ENCODE measurements around the gene VWA3B. TPM values are rescaled to one million over a fixed set of nuclear protein-coding genes. Genes with fewer than 3 reads are reported as not detected.

The VWA3B gene
- polyA plus RNA-seq, 1 donor (not counting 4 experiments of a cell fraction or from before 2014, with no cell fraction given), result not detected

DNA sequence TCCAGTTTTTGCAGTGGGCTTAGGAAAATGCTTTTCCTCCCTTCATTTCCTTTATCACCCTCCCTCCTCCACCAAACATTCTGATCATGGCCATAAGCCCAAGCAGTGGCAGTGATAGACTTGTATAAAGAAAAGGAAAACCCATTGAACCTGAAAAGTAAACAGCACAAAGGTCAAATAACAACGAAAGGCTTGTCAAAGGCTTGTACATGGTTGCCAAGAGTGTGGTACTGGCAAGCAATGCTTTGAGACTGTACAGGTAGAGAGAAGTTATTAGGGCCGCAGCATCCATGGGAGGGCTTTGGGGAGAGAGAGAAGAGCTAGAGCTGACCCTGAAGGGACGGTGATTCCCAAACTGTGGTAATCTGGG lies 2.1 kb upstream of the VWA3B start:
- DNase-seq (ENCODE audit: low read depth, low spot score) (no peak), FAIRE-seq (no peak)
- peaks cover 3% of the 10 kb centered on the region for H3K4me1 ChIP-seq (ENCODE audit: control insufficient read depth, extremely low read depth, insufficient read depth, low read length)
- H3K9me1 ChIP-seq (ENCODE audit: control insufficient read depth, extremely low read depth, insufficient read depth, low read length), result no peaks in the 10 kb centered on the region
- no peak overlapping the region for H3K4me3 ChIP-seq (ENCODE audit: control insufficient read depth in 2 of 3, extremely low read depth in 1 of 3, insufficient read depth in 2 of 3, low read depth in 1 of 3, low read length in 3 of 3)
- no peak for TF ChIP-seq EZH2 (IDR thresholded peaks at IDR 0.05; ENCODE audit: low read length)
- no peak for TF ChIP-seq CTCF (optimal IDR thresholded peaks at IDR 0.05 in 1 of 3, IDR thresholded peaks at IDR 0.05 in 1 of 3, conservative IDR thresholded peaks at IDR 0.05 in 1 of 3; ENCODE audit: extremely low read depth in 1 of 3, insufficient read depth in 2 of 3, low read length in 3 of 3)
- peaks cover 12% of the 10 kb centered on the region for H3K27me3 ChIP-seq (ENCODE audit: control insufficient read depth, extremely low read depth, insufficient read depth, low read length)
- no peaks in the 10 kb centered on the region for H3K36me3 ChIP-seq (ENCODE audit: control insufficient read depth in 2 of 2, extremely low read depth in 1 of 2, insufficient read depth in 2 of 2, low read length in 2 of 2)
- no peaks in the 10 kb centered on the region for H4K20me1 ChIP-seq (ENCODE audit: control insufficient read depth, extremely low read depth, insufficient read depth, low read length)
- no peak overlapping the region for H3K4me2 ChIP-seq (ENCODE audit: control insufficient read depth, extremely low read depth, insufficient read depth, low read depth, low read length)
- dilution Hi-C loops (cut with MboI; ENCODE audit: extremely low pct_ligation_motif_present, low sequenced_read_pairs), result no loop called here
- no peak overlapping the region for H2AFZ ChIP-seq (ENCODE audit: control insufficient read depth, low read length)
- no peaks in the 10 kb centered on the region for H3K79me2 ChIP-seq (ENCODE audit: control insufficient read depth, insufficient read depth, low read length)
- no peak overlapping the region for H3K9ac ChIP-seq (ENCODE audit: control insufficient read depth, extremely low read depth, insufficient read depth, low read length)
- no peak overlapping the region for H3K27ac ChIP-seq (ENCODE audit: control insufficient read depth, insufficient read depth, low read length)
- H3K9me3 ChIP-seq (ENCODE audit: control insufficient read depth, low read depth, low read length), result no peaks in the 10 kb centered on the region

GRCh38 chr2:98085649-98086048 lies 1.3 kb upstream of the VWA3B start:
- no peaks in the 10 kb centered on the region for H3K9me1 ChIP-seq (ENCODE audit: control insufficient read depth, extremely low read depth, insufficient read depth, low read length)
- no peak for FAIRE-seq
- H3K4me3 ChIP-seq (ENCODE audit: control insufficient read depth in 2 of 3, extremely low read depth in 1 of 3, insufficient read depth in 2 of 3, low read depth in 1 of 3, low read length in 3 of 3), result no peak overlapping the region
- no peaks in the 10 kb centered on the region for H3K9me3 ChIP-seq (ENCODE audit: control insufficient read depth, low read depth, low read length)
- no peak overlapping the region for H3K9ac ChIP-seq (ENCODE audit: control insufficient read depth, extremely low read depth, insufficient read depth, low read length)
- H3K4me1 ChIP-seq (ENCODE audit: control insufficient read depth, extremely low read depth, insufficient read depth, low read length), result peaks cover 3% of the 10 kb centered on the region
- no peak overlapping the region for H3K4me2 ChIP-seq (ENCODE audit: control insufficient read depth, extremely low read depth, insufficient read depth, low read depth, low read length)
- peaks cover 12% of the 10 kb centered on the region for H3K27me3 ChIP-seq (ENCODE audit: control insufficient read depth, extremely low read depth, insufficient read depth, low read length)
- H2AFZ ChIP-seq (ENCODE audit: control insufficient read depth, low read length), result no peak overlapping the region
- dilution Hi-C loops (cut with MboI; ENCODE audit: extremely low pct_ligation_motif_present, low sequenced_read_pairs), result no loop called here
- no peaks in the 10 kb centered on the region for H3K79me2 ChIP-seq (ENCODE audit: control insufficient read depth, insufficient read depth, low read length)
- H3K36me3 ChIP-seq (ENCODE audit: control insufficient read depth in 2 of 2, extremely low read depth in 1 of 2, insufficient read depth in 2 of 2, low read length in 2 of 2), result no peaks in the 10 kb centered on the region
- no peaks in the 10 kb centered on the region for H4K20me1 ChIP-seq (ENCODE audit: control insufficient read depth, extremely low read depth, insufficient read depth, low read length)
- no peak overlapping the region for H3K27ac ChIP-seq (ENCODE audit: control insufficient read depth, insufficient read depth, low read length)
- DNase-seq (ENCODE audit: low read depth, low spot score), result no peak
- TF ChIP-seq CTCF (optimal IDR thresholded peaks at IDR 0.05 in 1 of 3, IDR thresholded peaks at IDR 0.05 in 1 of 3, conservative IDR thresholded peaks at IDR 0.05 in 1 of 3; ENCODE audit: extremely low read depth in 1 of 3, insufficient read depth in 2 of 3, low read length in 3 of 3) (no peak), EZH2 (IDR thresholded peaks at IDR 0.05; ENCODE audit: low read length) (no peak)

Data from keratinocyte (primary cell).